Stromal cell of bone marrow (primary cell): Measurements from ENCODE around the gene ALG1L2.
"Not testable (repeated sequence)": the region's sequence is repeated elsewhere in the genome, so short reads cannot be mapped to it uniquely, and the experiment has no call there.

Experiments used
- DNase-seq: peaks from one replicate; pipeline ENCODE4 v3.0.0-alpha.2; 2012; ENCODE audit warnings: low read depth

ALG1L2 gene

DNA sequence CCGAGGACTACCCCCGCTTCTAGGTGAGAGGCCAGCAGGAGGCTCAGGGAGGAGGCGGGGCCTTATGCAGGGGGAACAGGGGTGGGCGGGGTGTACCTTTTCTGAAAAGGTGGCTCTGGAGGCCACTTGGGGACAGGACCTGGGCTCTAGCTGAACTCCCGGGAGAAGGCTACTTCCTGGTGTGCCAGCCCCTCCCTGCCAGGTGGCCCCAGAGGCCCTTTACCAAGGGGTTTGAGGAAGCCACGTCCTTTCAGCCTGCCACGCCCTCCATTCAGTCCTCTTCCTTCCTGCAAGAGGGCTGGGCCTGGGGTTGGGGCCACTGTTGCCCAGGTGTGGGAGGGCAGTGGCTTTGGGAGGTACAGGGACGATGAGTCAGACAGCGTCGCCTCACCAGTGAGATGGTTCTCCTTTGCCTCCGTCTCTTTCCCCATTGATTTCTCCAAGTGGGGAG is 12.9 kb downstream of the ALG1L2 start:
- not testable (repeated sequence) for DNase-seq

- DNase-seq, result not testable (repeated sequence)
These were observed 14.2 kb downstream of the ALG1L2 start for GRCh38 chr3:130095858-130096257.

- DNase-seq, result not testable (repeated sequence)
These were observed 15.5 kb downstream of the ALG1L2 start for GRCh38 chr3:130097096-130097495.

DNA sequence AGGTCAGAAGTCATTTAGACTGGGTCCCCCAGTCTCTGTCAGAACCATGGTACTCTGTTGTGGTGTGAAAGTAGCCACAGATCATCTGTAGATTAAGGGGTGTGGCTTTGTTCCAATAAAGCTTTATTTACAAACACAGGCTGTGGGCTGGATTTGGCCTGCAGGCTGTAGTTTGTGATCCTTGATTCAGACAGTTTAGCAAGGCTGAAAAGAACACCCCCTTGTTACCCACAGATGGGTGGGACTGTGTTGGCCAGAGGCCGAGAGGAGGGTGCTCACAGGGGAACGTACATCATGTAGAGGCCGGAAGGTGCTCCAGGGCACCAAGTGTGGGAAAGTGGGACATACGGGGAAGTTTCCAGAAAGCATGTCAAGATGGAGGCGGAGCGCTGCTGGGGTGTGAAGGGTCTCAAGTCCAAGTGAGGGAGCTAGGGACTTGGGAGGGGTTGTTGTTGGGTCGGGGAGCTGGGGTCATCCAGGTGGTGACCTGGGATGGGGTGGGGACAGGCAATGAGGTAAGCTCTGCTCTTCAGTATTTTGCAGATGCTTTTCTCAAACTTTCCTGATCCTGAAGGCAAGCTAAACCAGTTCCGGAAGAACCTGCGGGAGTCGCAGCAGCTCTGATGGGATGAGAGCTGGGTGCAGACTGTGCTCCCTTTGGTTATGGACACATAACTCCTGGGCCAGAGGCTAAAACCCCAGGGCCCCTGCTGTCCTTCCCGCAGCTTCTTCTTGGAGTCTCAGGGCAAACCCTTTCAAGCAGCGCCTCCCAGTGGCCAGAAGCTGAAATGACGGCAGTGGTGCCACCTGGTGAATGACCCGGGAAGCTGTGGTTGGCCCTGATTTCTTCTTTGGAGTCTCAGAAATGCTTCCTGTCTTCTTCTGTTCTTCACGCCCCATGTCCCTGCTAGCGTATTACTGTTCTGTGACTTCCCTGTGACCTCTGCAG is 16.3 kb downstream of the ALG1L2 start:
- not testable (repeated sequence) for DNase-seq

- DNase-seq, result not testable (repeated sequence)
These were observed 17.2 kb downstream of the ALG1L2 start for GRCh38 chr3:130098639-130099385.

GRCh38 chr3:130102545-130102944 is 20.9 kb downstream of the ALG1L2 start:
- not testable (repeated sequence) for DNase-seq

- DNase-seq, result not testable (repeated sequence)
These were observed 22.6 kb downstream of the ALG1L2 start for GRCh38 chr3:130104191-130104590.

GRCh38 chr3:130107333-130107995 is 25.8 kb downstream of the ALG1L2 start:
- DNase-seq, result not testable (repeated sequence)

- not testable (repeated sequence) for DNase-seq
These were observed 27.4 kb downstream of the ALG1L2 start for GRCh38 chr3:130108836-130109585.

DNA sequence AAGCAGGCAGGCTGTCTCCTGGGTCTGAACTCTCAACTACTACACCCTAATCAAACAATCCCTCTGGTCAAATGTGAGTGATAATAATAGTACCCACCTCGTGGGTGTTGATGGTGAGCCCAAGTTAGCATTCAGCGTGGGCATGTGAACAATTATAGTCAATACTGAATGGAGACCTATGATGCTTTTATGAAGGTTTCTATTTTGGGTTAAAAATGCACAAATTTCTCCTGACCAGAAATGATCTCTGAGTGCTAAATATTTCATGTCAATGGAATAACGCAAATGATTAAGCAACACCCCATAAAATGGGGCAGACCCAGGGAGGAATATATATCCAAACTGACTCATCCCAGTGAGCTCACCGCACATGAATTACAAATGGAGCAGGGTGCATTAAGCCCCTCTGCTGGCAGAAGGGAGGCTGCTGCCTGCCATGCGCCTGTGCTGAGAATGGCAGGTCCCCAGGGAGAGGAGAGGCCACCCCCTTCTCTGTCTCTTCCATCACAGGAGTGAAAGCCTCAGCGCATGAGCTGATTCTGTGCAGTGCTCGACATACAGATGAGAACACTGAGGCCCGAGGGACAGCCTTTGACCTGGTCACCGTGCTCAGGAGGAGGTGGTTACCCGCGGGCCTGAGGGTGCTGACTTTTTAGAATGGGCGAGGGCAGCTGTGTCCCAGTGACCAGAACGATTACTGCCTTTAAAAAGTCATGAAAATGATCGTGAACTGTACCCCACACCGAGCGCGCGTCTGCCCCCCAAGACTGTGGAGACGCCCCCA is 28.9 kb downstream of the ALG1L2 start:
- peak; percentile 30 for DNase-seq

GRCh38 chr3:130111185-130111864 is 29.7 kb downstream of the ALG1L2 start:
- DNase-seq, result peak; percentile 96

DNA sequence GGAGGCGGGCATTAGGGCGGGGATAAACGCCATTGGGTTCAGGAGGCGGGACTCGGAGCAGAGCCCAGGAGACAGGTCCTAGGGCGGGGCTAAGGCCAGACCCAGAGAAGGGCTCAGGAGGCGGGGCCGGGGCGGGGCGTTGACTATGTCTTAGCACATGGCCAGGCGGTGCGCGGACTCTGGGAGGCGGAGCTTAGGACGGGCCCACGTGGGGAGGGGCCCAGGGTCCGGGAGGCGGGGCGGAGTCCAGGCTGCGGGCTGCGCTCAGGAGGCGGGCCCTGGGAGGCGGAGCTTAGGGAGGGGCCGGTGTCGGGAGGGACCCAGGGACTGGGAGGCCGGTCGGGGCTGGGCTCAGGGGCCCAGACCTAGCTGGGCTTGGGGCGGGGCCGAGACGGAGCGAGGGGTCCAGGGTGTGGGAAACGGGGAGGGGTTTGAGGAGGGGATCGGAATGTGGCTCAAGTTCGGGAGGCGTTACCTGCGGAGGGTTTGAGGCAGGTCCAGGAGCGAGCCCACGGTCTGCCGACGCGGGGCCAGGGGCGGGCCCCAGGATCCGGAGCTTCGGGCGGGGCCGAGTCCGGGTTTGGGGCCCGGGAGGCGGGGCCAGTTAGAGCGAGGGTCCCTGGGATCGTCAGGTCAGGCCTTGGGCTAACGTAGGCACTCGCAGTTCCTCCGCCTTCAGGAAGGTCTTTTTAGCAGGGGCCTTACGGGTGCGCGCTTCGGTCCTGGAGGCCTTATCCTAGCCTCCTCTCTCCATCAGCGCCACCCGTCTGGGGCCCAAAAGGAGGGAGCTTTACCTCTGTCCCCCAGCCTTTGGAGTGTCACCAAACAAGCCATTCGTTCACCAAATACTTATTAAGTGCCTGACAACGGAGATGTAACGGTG is 30.5 kb downstream of the ALG1L2 start:
- peak; percentile 83 for DNase-seq

GRCh38 chr3:130112748-130113073 is 31.1 kb downstream of the ALG1L2 start:
- not testable (repeated sequence) for DNase-seq

- not testable (repeated sequence) for DNase-seq
These were observed 33.8 kb downstream of the ALG1L2 start for GRCh38 chr3:130115400-130115799.

DNA sequence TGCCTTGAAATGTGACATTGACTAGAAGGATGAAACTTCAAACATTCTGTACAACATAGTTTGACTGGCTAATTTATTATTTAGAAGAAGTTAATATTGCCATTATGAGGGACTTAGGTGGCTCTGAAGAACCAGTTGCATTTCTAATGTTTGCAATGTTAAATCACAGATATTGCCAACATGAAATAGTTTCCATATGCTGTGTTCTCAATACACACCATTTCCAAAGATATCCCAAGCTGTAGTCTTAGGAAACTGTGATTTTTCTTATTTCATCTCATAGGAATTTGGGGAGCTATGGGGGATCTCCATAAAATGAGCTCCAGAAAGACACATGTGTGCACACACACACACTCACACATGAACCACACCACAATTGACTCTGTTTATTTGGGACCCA is 36.3 kb downstream of the ALG1L2 start:
- DNase-seq, result no peak

- DNase-seq, result not testable (repeated sequence)
These were observed 38.2 kb downstream of the ALG1L2 start for GRCh38 chr3:130119824-130120223.

DNA sequence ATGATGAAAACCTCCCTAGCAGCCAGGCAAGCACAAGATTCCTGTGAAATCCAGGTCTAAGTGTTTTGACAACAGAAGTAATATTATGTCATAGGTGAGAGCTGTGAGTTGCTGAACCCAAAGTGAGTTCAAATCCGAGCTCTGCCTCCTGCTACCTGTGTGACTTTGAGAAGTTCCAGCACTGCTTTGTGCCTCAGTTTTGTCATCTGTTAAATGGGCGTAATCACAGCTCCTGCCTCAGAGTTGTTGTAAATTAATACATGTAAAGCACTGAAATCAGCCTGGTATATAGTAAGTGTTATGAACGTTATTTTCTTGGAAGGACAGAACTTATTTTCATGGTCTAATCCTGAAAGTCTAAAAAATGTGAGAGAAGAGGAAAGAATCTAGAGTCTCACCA is 38.7 kb downstream of the ALG1L2 start:
- DNase-seq, result not testable (repeated sequence)

DNA sequence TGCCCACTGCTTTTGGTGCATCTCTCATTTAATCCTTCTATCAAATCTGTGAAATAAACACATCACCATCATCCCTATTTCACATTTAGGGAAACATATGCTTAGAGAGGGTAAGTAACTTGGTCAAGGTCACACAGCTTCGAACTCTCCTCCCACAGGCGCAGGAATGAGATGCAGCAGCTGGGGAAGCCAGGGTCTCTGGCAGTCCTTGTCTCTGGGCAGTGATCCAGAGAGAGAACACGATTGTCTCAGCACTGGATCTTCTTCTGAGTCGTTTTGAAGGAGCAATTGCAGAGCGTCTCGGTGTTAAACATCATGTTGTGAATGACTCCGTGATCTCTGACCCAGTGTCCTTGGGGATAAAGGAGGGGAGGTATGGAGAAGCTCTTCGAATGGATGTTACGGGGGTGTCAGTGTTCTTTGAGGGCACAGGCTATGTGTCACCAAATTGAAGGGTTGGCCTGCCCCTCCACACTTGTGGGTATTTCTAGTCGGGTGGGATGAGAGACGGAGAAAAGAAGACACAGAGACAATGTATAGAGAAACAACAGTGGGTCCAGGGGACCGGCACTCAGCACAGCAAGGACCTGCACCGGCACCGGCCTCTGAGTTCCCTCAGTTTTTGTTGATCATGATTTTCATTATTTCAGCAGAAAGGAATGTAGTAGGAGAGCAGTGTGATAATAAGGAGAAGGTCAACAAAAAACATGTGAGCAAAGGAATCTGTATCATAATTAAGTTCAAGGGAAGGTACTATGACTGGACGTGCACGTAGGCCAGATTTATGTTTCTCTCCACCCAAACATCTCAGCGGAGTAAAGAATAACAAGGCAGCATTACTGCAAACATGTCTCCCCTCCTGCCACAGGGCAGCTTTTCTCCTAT is 41.5 kb downstream of the ALG1L2 start:
- DNase-seq, result not testable (repeated sequence)
